ENCODE measurements around the gene RASA4.
"Not testable (repeated sequence)": the region's sequence is repeated elsewhere in the genome, so short reads cannot be mapped to it uniquely, and the experiment has no call there.

RASA4 gene

DNA sequence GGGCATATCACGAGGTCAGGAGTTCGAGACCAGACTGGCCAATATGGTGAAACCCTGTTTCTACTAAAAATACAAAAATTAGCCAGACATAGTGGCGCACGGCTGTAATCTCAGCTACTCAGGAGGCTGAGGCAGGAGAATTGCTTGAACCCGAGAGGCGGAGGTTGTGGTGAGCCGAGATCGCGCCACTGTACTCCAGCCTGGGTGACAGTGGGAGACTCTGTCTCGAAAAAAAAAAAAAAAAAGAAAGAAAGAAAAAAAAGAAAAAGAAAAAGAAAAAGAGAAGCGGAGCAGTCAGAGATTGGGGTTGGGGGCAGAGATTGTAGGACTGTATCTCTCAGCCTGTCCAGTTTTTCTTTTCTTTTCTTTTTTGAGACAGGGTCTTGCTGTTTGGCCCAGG, 73.8 kb downstream of the RASA4 start:
- FAIRE-seq = not testable (repeated sequence)

DNA sequence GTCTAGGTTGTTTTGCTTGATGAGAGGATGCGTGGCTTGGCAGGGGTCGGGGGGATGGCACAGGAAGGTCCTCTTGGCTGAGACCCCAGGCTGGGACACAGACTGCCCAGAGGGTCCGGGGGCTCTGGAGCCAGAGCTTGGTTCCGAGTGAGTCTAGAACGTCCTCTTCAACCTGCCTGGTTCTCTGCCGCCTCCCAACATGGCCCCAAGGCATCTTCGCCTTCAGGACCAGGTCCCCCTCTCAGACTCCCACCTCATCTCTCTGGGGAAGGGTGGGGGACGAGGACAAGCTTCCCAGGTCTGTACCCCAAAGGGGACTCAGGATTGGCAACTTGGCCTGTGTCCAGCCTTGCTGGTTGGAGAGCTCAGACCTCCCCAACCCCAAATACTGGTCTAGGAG, 74.5 kb downstream of the RASA4 start:
- not testable (repeated sequence) for FAIRE-seq

DNA sequence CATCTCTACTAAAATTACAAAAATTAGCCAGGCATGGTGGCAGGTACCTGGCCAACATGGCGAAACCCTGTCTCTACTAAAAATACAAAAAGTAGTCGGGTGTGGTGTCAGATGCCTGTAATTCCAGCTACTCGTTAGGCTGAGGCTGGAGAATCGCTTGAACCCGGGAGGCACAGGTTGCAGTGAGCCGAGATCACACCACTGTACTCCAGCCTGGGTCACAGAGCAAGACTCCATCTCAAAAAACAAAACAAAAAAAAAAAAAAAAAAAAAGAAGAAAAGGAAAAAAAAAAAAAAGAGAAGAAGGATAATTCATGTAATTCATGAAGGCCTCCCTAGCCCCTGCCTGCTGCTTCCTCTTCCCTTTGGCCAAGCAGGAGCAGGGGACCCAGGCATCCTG, 76.0 kb downstream of the RASA4 start:
- not testable (repeated sequence) for FAIRE-seq

DNA sequence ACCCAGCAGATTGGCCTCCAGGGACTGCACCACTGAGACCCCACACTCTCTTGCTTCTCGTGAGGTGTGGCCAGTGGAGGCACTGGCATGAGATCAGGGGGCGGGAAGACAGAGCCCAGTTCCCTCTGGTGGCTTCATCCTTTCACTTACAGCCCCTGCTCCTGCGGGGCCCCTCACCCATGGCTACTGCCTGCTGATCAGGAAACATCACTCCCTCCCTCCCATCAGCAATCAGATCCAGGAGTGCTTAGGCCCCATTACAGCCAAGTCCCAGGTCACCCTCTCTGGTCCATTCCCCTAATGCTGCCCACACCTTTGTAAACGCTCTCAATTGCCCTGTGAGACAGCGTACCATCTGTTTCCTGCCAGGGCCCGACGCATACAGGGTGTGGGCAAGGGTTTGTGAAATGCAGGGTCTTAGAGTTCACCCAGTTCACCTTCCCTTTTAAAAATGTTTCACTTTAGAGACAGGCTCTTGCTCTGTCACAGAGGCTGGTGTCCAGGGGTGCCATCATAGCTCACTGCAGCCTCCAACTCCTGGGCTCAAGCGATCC, 81.4 kb downstream of the RASA4 start:
- not testable (repeated sequence) for FAIRE-seq

DNA sequence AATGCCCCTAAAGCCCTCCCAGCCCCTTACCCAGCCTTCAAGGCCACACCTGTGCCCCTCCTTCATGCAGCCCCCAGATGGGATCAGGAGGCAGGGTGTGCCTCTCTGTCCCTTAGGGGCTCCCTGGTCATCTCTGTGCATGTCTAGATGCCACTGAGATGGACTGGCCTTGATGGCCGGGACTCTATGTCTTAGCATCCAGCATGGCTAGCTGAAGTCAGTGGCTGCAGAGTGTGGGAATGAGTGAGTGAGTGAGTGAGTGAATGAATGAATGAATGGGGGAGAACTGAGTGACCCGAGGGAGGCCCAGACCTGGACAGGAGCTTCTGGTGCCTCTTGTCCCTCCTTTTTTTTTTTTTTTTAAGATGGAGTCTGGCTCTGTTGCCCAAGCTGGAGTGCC, 84.4 kb downstream of the RASA4 start:
- FAIRE-seq = not testable (repeated sequence)

DNA sequence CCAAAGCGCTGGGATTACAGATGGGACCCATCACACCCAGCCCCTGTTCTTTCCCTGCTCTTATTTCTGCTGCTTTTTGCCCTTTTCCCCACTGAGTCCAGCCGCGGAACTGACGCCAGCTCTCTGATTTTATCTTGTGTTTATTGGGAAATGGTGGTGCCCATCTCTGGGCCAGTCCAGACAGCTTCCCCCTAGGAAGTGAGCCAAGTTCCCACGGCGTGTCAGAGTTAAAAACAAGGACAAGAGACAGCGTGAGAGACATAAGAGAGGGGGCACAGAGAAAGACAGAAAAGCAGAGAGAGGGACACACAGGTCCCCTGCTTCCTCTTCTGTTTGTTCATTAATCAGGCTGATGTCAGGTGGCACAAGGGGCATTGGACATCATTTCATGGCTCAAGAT, 85.0 kb downstream of the RASA4 start:
- FAIRE-seq = not testable (repeated sequence)

DNA sequence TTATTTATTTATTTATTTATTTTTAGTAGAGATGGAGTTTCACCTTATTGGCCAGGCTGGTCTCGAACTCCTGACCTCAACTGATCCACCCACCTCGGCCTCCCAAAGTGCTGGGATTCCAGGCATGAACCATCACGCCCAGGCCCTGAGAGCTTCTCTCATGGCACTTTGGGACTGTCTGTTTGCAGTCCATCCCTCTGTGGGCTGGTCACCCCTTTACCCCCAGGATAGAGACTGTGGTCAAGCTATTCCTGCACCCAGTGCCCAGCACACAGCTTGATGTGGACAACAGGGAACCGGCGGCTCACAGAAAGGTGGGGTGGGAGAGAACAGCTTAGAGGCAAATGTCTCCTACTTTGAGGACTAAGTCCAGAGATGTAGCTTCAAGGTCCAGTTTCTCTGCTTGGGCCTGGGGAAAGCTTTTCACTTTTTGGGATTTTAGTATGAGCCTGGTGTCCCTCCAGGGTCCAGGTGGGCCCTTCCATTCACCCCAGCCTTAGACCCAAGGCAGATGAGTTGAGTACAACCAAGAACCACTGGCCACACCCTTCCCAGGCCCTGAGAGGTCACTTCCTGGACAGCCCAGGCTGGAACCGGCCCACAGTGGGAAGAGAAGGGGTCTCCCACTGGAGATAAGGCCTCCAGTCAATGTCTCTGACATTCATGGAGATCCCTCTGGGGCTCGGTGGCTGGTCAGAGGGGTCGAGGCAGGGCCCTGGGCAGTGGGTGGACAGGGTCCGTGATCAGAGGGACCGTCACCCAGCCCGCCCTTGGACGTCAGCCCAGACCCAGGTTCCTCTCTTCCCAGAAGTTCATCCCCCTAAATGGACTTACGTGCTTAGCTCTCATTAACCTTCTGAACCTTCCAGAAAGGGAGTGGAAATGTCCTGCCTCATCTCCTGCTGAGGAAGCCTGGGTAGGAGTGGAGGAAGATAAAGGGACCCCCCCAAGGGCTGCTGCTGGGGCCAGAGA, 88.4 kb downstream of the RASA4 start:
- not testable (repeated sequence) for FAIRE-seq

DNA sequence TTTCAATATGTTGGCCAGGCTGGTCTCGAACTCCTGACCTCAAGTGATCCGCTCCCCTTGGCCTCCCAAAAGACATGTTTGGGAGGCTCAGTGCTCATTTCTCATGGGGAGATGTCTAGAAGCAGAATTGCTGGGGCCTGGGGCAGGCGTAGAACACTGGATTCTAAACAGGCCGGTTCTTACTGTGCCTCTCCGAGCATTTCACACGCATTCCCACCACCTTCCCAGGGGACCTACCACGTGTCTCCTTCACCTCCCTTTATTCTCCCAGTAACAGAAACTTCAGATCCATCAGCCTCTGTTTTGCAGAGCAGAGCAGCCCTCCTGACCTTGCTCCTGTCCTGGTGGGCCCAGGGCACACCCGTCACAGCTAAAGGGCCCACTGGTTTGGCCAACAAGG, 89.4 kb downstream of the RASA4 start:
- FAIRE-seq = not testable (repeated sequence)

DNA sequence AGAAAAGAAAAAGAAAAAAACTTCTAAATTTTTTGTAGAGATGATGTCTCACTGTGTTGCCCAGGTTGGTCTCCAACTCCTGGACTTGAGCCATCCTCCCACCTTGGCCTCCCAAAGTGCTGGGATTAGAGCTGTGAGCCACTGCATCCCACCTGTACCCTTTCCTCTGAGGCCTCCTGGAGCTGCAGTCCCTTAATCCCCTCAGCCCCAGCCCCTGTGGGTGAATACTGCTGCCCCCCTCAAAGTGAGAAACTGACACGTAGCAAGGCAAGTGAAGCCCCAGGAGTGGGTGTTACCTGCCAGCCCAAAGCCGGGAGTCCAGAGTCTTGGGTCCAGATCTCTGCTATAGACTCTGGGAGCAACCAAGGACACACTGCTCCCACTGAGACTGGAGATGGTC, 91.8 kb downstream of the RASA4 start:
- not testable (repeated sequence) for FAIRE-seq

All from endometrium (tissue), 2 donors.